Ovary (tissue), 9 donors: ENCODE results near the gene OSGEP. TPM values are rescaled to one million over a fixed set of nuclear protein-coding genes. Genes with fewer than 3 reads are reported as not detected.
"Not testable (repeated sequence)": the region's sequence is repeated elsewhere in the genome, so short reads cannot be mapped to it uniquely, and the experiment has no call there.

Source experiments
- DNase-seq, 5 donors: peaks; one replicate each; pipeline ENCODE4 v3.0.0-alpha.2; 2019 to 2020
- H3K27ac ChIP-seq, 2 donors: fragments of 200-600 bp; one replicate each; pipeline versions ENCODE4 v1.5.1 to v1.8.0; 2019 to 2022
- H3K27me3 ChIP-seq: fragments of 200-600 bp; one replicate; pipeline ENCODE4 v1.8.0; 2022
- H3K36me3 ChIP-seq: fragments of 200-600 bp; sonication (generic); one replicate; pipeline ENCODE4 v1.5.1; 2019
- H3K4me1 ChIP-seq: one replicate; pipeline ENCODE4 v1.8.1; 2013; ENCODE audit warnings: mild to moderate bottlenecking, moderate library complexity; ENCODE audit not compliant: insufficient read depth
- H3K4me3 ChIP-seq: fragments of 200-600 bp; sonication (generic); one replicate; pipeline ENCODE4 v1.5.1; 2017
- H3K9me3 ChIP-seq, 2 donors: fragments of 200-600 bp in 1 of 2; sonication (generic) in 1 of 2; one replicate each; pipeline versions ENCODE4 v1.5.1 to v1.8.1; 2013 to 2019; ENCODE audit warnings: mild to moderate bottlenecking in 1 of 2, moderate library complexity in 1 of 2
- EP300 ChIP-seq: sonication (generic); formaldehyde crosslinking; IDR thresholded peaks from one replicate; pipeline ENCODE4 v1.6.1; 2017; ENCODE audit warnings: antibody characterized with exemption
- POLR2A ChIP-seq: fragments of 450-650 bp; IDR thresholded peaks from one replicate; pipeline ENCODE4 v1.6.1; 2017; ENCODE audit warnings: antibody characterized with exemption, mild to moderate bottlenecking, moderate library complexity
- WGBS, 3 donors: extraction: QIAGEN DNeasy Blood & Tissue Kit in 1 of 3; methylation state at CpG; one replicate each; pipeline versions ENCODE4 v1.1.5 to v1.1.7; 2013 to 2017; 5-methylcytosine and 5-hydroxymethylcytosine counted together
- intact Hi-C, 4 donors: fragments of 100-400 bp; cut with DNase I; formaldehyde crosslinking; loops; one replicate each; pipeline versions ENCODE4 v1.11.0 to v1.15.1; 2022 to 2023
- polyA plus RNA-seq, 2 donors: library from polyadenylated mRNA; stranded (reverse); fragments of 200-250 nt in 1 of 2; fragments of 350-450 nt in 1 of 2; fragmentation: Illumina TruSeq in 1 of 2; extraction: RNeasy Lipid Tissue Mini Kit (QIAGEN cat#74804) in 1 of 2; gene quantifications; one replicate each; pipeline ENCODE4 v1.2.3, GENCODE V29; 2013 to 2014
- total RNA-seq, 7 donors: library from RNA; depleted of rRNA in 2 of 7; stranded (reverse); fragments of >200 nt in 2 of 7; fragmentation: NEBNext Ultra II Directional in 3 of 7; extraction: Animal tissue kit (Norgen Biotek cat#: 25700) in 3 of 7; gene quantifications; one replicate each; pipeline versions ENCODE4 v1.1.0 to v1.2.4, GENCODE V29; 2016 to 2023
- TF ChIP-seq, protein P1 (sequence below), 3 donors: fragments of 450-650 bp in 2 of 3; fragments of 200-600 bp in 1 of 3; IDR thresholded peaks; one replicate each; pipeline versions ENCODE4 v1.5.1 to v1.8.0; 2016 to 2022; ENCODE audit warnings: antibody characterized with exemption in 3 of 3, mild to moderate bottlenecking in 1 of 3
- donor health status: DM: no; HTN: no; CAD: no; lungs with moderate emphysema.
- donor health status: DM: no; HTN: no; CAD: no.
- donor health status: Bipolar disorder and iron deficiency.
- donor health status: DM: yes; HTN: yes; CAD: no.
- donor health status: DM: no; HTN: no; CAD: no.
- donor health status: DM: yes; HTN: yes; CAD: no.

Gene OSGEP
- total and polyA plus RNA-seq, 9 donors, result 31.8 to 68.8 (median 38.1) TPM

DNA sequence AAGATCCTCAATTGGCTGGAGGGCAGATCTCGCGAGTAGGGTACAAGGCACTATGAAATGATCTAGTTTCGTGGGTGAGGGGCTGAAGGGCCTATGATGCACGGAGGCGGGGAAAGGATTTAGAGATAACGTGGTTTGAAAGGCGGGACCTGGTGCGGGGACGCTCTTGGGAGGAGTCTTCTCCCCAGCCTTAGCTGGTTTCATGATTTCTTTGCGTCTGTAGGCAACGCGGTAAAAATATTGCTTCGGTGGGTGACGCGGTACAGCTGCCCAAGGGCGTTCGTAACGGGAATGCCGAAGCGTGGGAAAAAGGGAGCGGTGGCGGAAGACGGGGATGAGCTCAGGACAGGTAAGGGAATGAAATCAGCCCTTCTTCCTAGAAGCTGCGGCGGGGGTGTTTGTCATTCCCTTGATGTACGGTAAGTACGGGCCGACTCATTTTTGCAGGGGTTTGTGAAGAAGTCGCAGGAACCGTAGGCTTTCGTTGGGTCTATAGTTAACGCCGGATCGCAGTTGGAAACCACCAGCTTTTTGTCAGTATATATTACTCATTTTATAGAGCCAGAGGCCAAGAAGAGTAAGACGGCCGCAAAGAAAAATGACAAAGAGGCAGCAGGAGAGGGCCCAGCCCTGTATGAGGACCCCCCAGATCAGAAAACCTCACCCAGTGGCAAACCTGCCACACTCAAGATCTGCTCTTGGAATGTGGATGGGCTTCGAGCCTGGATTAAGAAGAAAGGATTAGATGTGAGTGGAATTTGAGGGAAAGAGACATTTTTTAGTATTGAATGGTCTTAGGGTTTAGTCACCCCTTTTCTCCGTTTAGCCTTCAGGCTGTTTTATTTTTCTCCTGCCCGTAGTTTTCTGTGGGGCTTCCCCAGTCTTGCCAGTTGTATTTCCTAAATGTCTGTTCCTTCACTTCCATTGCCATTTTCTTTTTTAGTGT is 1.0 kb upstream of the OSGEP start:
- Histone ChIP-seq H3K27ac (peak overlapping the region; percentile 68 to 83), H3K36me3 (no peaks in the 10 kb centered on the region), H3K4me3 (peak overlapping the region; percentile 76), H3K9me3 (no peaks in the 10 kb centered on the region), H3K27me3 (no peaks in the 10 kb centered on the region), H3K4me1 (peaks cover 4% of the 10 kb centered on the region)
- peak in 1 of 5 donors; percentile 35 for DNase-seq
- WGBS, 3 donors, result 0 to 1% (median 1%) methylated on average over 39 of the region's 39 CpGs
- TF ChIP-seq, protein P1, sequence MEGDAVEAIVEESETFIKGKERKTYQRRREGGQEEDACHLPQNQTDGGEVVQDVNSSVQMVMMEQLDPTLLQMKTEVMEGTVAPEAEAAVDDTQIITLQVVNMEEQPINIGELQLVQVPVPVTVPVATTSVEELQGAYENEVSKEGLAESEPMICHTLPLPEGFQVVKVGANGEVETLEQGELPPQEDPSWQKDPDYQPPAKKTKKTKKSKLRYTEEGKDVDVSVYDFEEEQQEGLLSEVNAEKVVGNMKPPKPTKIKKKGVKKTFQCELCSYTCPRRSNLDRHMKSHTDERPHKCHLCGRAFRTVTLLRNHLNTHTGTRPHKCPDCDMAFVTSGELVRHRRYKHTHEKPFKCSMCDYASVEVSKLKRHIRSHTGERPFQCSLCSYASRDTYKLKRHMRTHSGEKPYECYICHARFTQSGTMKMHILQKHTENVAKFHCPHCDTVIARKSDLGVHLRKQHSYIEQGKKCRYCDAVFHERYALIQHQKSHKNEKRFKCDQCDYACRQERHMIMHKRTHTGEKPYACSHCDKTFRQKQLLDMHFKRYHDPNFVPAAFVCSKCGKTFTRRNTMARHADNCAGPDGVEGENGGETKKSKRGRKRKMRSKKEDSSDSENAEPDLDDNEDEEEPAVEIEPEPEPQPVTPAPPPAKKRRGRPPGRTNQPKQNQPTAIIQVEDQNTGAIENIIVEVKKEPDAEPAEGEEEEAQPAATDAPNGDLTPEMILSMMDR (IDR thresholded peaks at IDR 0.05), result no peak
- TF ChIP-seq POLR2A (no peak), EP300 (no peak)
- intact Hi-C loops, result loop anchor here in 2 of 4 donors (5.0 to 10.0 kb wide), 2 partner anchors 113 to 131 kb away; partner anchors contain the start of gene PARP2 (in 1 of the 2)

DNA sequence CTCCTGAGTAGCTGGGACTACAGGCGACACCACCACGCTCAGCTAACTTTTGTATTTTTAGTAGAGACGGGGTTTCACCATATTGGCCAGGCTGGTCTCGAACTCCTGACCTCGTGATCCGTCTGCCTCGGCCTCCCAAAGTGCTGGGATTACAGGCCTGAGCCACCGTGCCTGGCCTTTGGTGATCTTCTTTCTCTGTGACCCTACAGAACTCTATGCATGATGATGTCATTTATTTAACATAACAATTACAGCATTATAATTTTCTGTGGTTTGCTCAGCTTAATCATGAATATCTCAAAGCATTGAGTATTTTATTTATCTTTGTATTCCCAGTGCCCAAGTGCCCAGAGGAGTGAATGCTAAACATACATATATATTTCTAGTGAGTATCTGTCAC is 1.8 kb downstream of the OSGEP start:
- H3K4me3 ChIP-seq, H3K27me3 ChIP-seq, H3K27ac ChIP-seq, H3K36me3 ChIP-seq, DNase-seq, H3K9me3 ChIP-seq, H3K4me1 ChIP-seq: not testable (repeated sequence)
- intact Hi-C loops, result loop anchor here in 1 of 4 donors (10.0 kb wide), 1 partner anchor 128 kb away; no protein-coding TSS in a partner anchor
- WGBS, 3 donors, result 81 to 91% (median 89%) methylated on average over 8 of the region's 8 CpGs

DNA sequence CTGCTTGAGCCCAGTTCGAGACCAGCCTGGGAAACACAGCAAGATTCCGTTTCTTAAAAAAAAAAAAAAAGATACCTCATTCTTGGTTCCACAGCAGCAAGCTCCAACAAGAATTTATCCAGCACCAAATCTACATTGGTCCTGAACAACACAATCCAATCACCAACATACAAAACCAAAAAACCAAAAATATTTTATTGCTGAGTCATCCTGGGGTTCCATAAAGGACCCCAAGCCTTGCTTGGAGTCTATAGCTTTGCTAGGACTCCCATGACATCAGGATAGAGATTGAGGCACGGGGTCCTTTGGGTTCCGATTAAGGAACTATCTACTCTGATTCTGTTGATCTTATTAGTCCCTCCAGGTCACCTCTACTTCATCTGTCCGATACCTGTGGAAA is 7.7 kb downstream of the OSGEP start:
- intact Hi-C loops, result no loop called here
- H3K27ac ChIP-seq, result no peak overlapping the region
- H3K36me3 ChIP-seq, result no peaks in the 10 kb centered on the region
- no peak overlapping the region for H3K4me3 ChIP-seq
- TF ChIP-seq, protein P1 (IDR thresholded peaks at IDR 0.05), result no peak
- TF ChIP-seq POLR2A (no peak), EP300 (no peak)
- no peak for DNase-seq
- H3K9me3 ChIP-seq, result no peaks in the 10 kb centered on the region
- no peaks in the 10 kb centered on the region for H3K4me1 ChIP-seq
- 92 to 95% (median 95%) methylated on average over 5 of the region's 5 CpGs for WGBS, 3 donors
- no peaks in the 10 kb centered on the region for H3K27me3 ChIP-seq

DNA sequence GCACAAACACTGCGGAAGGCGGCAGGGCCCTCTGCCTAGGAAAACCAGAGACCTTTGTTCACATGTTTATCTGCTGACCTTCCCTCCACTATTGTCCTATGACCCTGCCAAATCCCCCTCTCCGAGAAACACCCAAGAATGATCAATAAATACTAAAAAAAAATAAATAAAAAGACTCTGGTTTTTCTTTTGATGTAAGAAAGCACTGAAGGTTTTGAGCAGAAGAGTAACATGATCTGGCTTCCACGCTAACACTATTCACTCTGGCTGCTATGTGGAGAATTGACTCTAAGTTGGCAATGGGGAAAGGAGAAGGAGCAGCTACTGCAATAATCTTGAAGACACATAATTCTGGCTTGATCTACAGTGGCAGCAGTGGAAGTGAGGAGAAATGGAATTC is 11.0 kb downstream of the OSGEP start:
- H3K27ac ChIP-seq, H3K36me3 ChIP-seq, H3K9me3 ChIP-seq, intact Hi-C loops, H3K27me3 ChIP-seq, H3K4me3 ChIP-seq, DNase-seq, H3K4me1 ChIP-seq: not testable (repeated sequence)
- WGBS, 3 donors, result 53 to 90% (median 80%) methylated on average over 2 to 4 of the region's 4 CpGs

DNA sequence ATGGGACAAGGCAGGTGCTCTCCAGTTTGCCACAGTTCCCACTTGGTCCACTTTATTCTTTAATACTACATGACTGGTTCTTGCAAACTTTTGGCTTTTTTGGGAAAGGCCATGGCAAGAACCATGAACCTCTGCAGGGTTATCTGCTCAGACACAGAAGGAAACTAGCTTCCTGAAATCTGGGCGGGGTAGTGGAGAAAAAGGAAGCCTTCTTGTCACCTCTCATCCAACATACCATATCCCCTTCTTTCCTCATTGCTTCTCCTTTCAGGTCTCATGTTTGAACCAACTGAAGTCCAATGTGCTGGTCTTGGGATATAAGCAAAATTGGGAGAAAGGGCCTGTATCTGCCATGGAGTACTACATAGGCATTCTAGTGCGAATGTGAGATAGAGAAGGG is 13.2 kb downstream of the OSGEP start:
- TF ChIP-seq POLR2A, result no peak
- no peak for TF ChIP-seq EP300
- TF ChIP-seq, protein P1 (IDR thresholded peaks at IDR 0.05), result no peak
- 92 to 95% (median 94%) methylated on average over 2 of the region's 2 CpGs for WGBS, 3 donors
- H3K9me3 ChIP-seq, result no peaks in the 10 kb centered on the region

More for the DNA sequence above, 13.2 kb downstream of the OSGEP start:
- Histone ChIP-seq H3K4me3 (no peak overlapping the region), H3K36me3 (no peaks in the 10 kb centered on the region), H3K27ac (no peak overlapping the region), H3K4me1 (no peaks in the 10 kb centered on the region), H3K27me3 (no peaks in the 10 kb centered on the region)
- no peak for DNase-seq
- intact Hi-C loops, result no loop called here
